HG02642 (cell line): ENCODE measurements around the gene CCDC51.

Experiments
- ATAC-seq: cut with Tn5 transposase; IDR thresholded peaks from one replicate; pipeline ENCODE4 v1.9.1; 2021; ENCODE audit warnings: mild to moderate bottlenecking; ENCODE audit not compliant: unreplicated experiment, poor library complexity

CCDC51 gene

GRCh38 chr3:48395714-48396113 lies 44.2 kb downstream of the CCDC51 start:
- ATAC-seq: no peak

GRCh38 chr3:48394391-48394790 lies 45.5 kb downstream of the CCDC51 start:
- ATAC-seq: no peak

- no peak for ATAC-seq
These were observed 51.0 kb downstream of the CCDC51 start for GRCh38 chr3:48388966-48389365.

DNA sequence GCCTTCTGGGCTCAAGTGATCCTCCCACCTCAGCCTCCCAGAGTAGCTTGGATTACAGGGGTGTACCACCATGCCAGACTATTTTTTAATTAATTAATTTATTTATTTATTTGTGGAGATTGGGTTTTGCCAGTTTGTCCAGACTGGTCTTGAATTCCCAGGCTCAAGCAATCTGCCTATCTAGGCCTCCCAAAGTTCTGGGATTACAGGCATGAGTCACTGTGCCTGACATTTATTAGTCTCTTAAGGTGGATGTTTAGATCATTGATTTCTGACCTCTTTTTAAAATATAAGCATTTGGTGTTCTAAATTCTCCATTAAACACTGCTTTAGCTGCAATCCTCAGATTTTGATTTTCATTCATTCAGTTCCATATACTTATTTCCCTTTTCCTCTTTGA lies 52.3 kb downstream of the CCDC51 start:
- ATAC-seq: no peak
